ENCODE measurements around the gene SLC7A14. TPM values are rescaled to one million over a fixed set of nuclear protein-coding genes. Genes with fewer than 3 reads are reported as not detected.

The SLC7A14 gene
- total and polyA plus RNA-seq, 2 donors (not counting 1 experiment from before 2014, with no cell fraction given) = not detected

- H2AFZ ChIP-seq (ENCODE audit: insufficient read depth, low read depth, low read length, poor library complexity, severe bottlenecking) = no peak overlapping the region
- ChIA-PET POLR2A (no interaction called here), CTCF (no interaction called here)
Measured at GRCh38 chr3:170600005-170600624, 14.2 kb upstream of the SLC7A14 start.

GRCh38 chr3:170599091-170599490 is 13.2 kb upstream of the SLC7A14 start:
- TF ChIP-seq CTCF (IDR thresholded peaks at IDR 0.05) = no peak
- TF ChIP-seq EZH2 (IDR thresholded peaks at IDR 0.05; ENCODE audit: borderline replicate concordance, insufficient read depth, low read depth, low read length, poor library complexity, severe bottlenecking) = no peak
- no peaks in the 10 kb centered on the region for H3K4me1 ChIP-seq (ENCODE audit: control insufficient read depth in 2 of 2, insufficient read depth in 2 of 2, low read length in 2 of 2)
- no peaks in the 10 kb centered on the region for H3K9me3 ChIP-seq (ENCODE audit: control extremely low read depth in 1 of 3, control insufficient read depth in 2 of 3, insufficient read depth in 1 of 3, low read length in 2 of 3)
- no peaks in the 10 kb centered on the region for H4K20me1 ChIP-seq (ENCODE audit: control insufficient read depth, insufficient read depth, low read length, poor library complexity, severe bottlenecking)
- Mint-ChIP-seq H3K27ac (no peak overlapping the region), H3K9me3 (ENCODE audit: insufficient read depth) (no peaks in the 10 kb centered on the region), H3K4me3 (no peak overlapping the region), H3K27me3 (peaks cover 54% of the 10 kb centered on the region), H3K4me1 (no peaks in the 10 kb centered on the region)
- peaks cover 0 to 1% (median 0%) of the 10 kb centered on the region in 4 experiments for H3K27me3 ChIP-seq (replicated peaks in 1 of 4; ENCODE audit: control extremely low read depth in 1 of 4, control insufficient read depth in 3 of 4, insufficient read depth in 4 of 4, low read length in 3 of 4)
- no peak overlapping the region for H3K4me3 ChIP-seq (ENCODE audit: control extremely low read depth in 1 of 5, extremely low read depth in 1 of 5, insufficient read depth in 1 of 5, low read depth in 2 of 5, low read length in 4 of 5)
- intact Hi-C loops (cut with micrococcal nuclease) = no loop called here
- POLR2A ChIA-PET = no interaction called here
- H2AFZ ChIP-seq (ENCODE audit: insufficient read depth, low read depth, low read length, poor library complexity, severe bottlenecking) = no peak overlapping the region
- DNase-seq (no peak), ATAC-seq (ENCODE audit: low read depth) (no peak)
- no peak overlapping the region for H3K4me2 ChIP-seq (replicated peaks; ENCODE audit: low read depth, low read length, poor library complexity, severe bottlenecking)
- WGBS (ENCODE audit: insufficient coverage) = no CpG with 5 or more reads among the region's 1 CpG
- no peaks in the 10 kb centered on the region for H3K36me3 ChIP-seq (replicated peaks in 1 of 2; ENCODE audit: control extremely low read depth in 1 of 2, control insufficient read depth in 1 of 2, extremely low read depth in 1 of 2, insufficient read depth in 2 of 2, low read length in 1 of 2)
- CTCF ChIA-PET = no interaction called here
- H3K9ac ChIP-seq (ENCODE audit: low read length) = no peak overlapping the region
- no peak overlapping the region for H3K27ac ChIP-seq (ENCODE audit: low read length in 2 of 2)
- H3K79me2 ChIP-seq (ENCODE audit: control insufficient read depth, insufficient read depth, low read length) = no peaks in the 10 kb centered on the region

More at GRCh38 chr3:170600005-170600624, 14.2 kb upstream of the SLC7A14 start:
- no peak overlapping the region for H3K4me2 ChIP-seq (replicated peaks; ENCODE audit: low read depth, low read length, poor library complexity, severe bottlenecking)
- H3K9me3 Mint-ChIP-seq (ENCODE audit: insufficient read depth) = no peaks in the 10 kb centered on the region
- H3K27ac ChIP-seq (ENCODE audit: low read length in 2 of 2) = no peak overlapping the region
- no peak overlapping the region for H3K4me3 Mint-ChIP-seq
- no peaks in the 10 kb centered on the region for H3K36me3 ChIP-seq (replicated peaks in 1 of 2; ENCODE audit: control extremely low read depth in 1 of 2, control insufficient read depth in 1 of 2, extremely low read depth in 1 of 2, insufficient read depth in 2 of 2, low read length in 1 of 2)
- no peaks in the 10 kb centered on the region for H4K20me1 ChIP-seq (ENCODE audit: control insufficient read depth, insufficient read depth, low read length, poor library complexity, severe bottlenecking)
- H3K27me3 Mint-ChIP-seq = peaks cover 54% of the 10 kb centered on the region
- TF ChIP-seq CTCF (IDR thresholded peaks at IDR 0.05) (no peak), EZH2 (IDR thresholded peaks at IDR 0.05; ENCODE audit: borderline replicate concordance, insufficient read depth, low read depth, low read length, poor library complexity, severe bottlenecking) (no peak)
- no CpG with 5 or more reads among the region's 4 CpGs for WGBS (ENCODE audit: insufficient coverage)
- no peak overlapping the region for H3K27ac Mint-ChIP-seq
- H3K27me3 ChIP-seq (replicated peaks in 1 of 4; ENCODE audit: control extremely low read depth in 1 of 4, control insufficient read depth in 3 of 4, insufficient read depth in 4 of 4, low read length in 3 of 4) = peaks cover 0 to 3% (median 0%) of the 10 kb centered on the region in 4 experiments
- no peaks in the 10 kb centered on the region for H3K9me3 ChIP-seq (ENCODE audit: control extremely low read depth in 1 of 3, control insufficient read depth in 2 of 3, insufficient read depth in 1 of 3, low read length in 2 of 3)
- intact Hi-C loops (cut with micrococcal nuclease) = no loop called here
- no peaks in the 10 kb centered on the region for H3K4me1 ChIP-seq (ENCODE audit: control insufficient read depth in 2 of 2, insufficient read depth in 2 of 2, low read length in 2 of 2)
- H3K4me1 Mint-ChIP-seq = no peaks in the 10 kb centered on the region
- no peak for ATAC-seq (ENCODE audit: low read depth)
- DNase-seq = no peak
- H3K9ac ChIP-seq (ENCODE audit: low read length) = no peak overlapping the region
- no peaks in the 10 kb centered on the region for H3K79me2 ChIP-seq (ENCODE audit: control insufficient read depth, insufficient read depth, low read length)
- no peak overlapping the region for H3K4me3 ChIP-seq (ENCODE audit: control extremely low read depth in 1 of 5, extremely low read depth in 1 of 5, insufficient read depth in 1 of 5, low read depth in 2 of 5, low read length in 4 of 5)
